NB4 (cell line): Measurements from ENCODE around the gene GDI2.

Experiments
- CTCF ChIP-seq: IDR thresholded peaks from one replicate; pipeline ENCODE4 v1.5.1; 2012; ENCODE audit warnings: low read depth, low read length
- POLR2A ChIP-seq: IDR thresholded peaks from 2 replicates; pipeline ENCODE4 v1.6.1; 2011; ENCODE audit warnings: mild to moderate bottlenecking; ENCODE audit not compliant: insufficient read length; ENCODE audit errors: extremely low read depth

- no peak for TF ChIP-seq POLR2A
- no peak for TF ChIP-seq CTCF
Measured at GRCh38 chr10:5818048-5818331, 4.8 kb upstream of the GDI2 start.
